Neural crest cell (in vitro differentiated cells): ENCODE measurements around the gene HDAC9. TPM values are rescaled to one million over a fixed set of nuclear protein-coding genes. Genes with fewer than 3 reads are reported as not detected.

Experiments used
- DNase-seq: peaks from one replicate; pipeline ENCODE4 v3.0.0; 2021; ENCODE audit warnings: low read depth, mixed read lengths, low spot score
- H3K27ac Mint-ChIP-seq: one replicate; pipeline ENCODE4 v1.8.0; 2021; ENCODE audit warnings: mild to moderate bottlenecking, mixed read lengths; ENCODE audit not compliant: unreplicated experiment
- H3K27me3 Mint-ChIP-seq: 2 replicates; pipeline ENCODE4 v1.8.0; 2021; ENCODE audit warnings: low read depth, mild to moderate bottlenecking, mixed read lengths
- H3K36me3 Mint-ChIP-seq: 2 replicates; pipeline ENCODE4 v1.8.0; 2021; ENCODE audit warnings: low read depth, mild to moderate bottlenecking, mixed read lengths
- H3K4me1 Mint-ChIP-seq: 2 replicates; pipeline ENCODE4 v1.8.0; 2021; ENCODE audit warnings: mixed read lengths
- H3K4me3 Mint-ChIP-seq: one replicate; pipeline ENCODE4 v1.8.0; 2021; ENCODE audit warnings: mild to moderate bottlenecking, mixed read lengths
- H3K9me3 Mint-ChIP-seq: 2 replicates; pipeline ENCODE4 v1.8.0; 2021; ENCODE audit warnings: mixed read lengths
- CTCF ChIP-seq: fragments of 200-600 bp; sonication (generic); conservative IDR thresholded peaks from 2 replicates; pipeline ENCODE4 v1.5.0; 2021; ENCODE audit warnings: antibody characterized with exemption, mild to moderate bottlenecking
- total RNA-seq: library from RNA; stranded (reverse); gene quantifications from 2 replicates; pipeline ENCODE4 v1.2.1, GENCODE V29; 2021

Gene HDAC9
- total RNA-seq, 1 donor from 2014 or later = 32.3 TPM

DNA sequence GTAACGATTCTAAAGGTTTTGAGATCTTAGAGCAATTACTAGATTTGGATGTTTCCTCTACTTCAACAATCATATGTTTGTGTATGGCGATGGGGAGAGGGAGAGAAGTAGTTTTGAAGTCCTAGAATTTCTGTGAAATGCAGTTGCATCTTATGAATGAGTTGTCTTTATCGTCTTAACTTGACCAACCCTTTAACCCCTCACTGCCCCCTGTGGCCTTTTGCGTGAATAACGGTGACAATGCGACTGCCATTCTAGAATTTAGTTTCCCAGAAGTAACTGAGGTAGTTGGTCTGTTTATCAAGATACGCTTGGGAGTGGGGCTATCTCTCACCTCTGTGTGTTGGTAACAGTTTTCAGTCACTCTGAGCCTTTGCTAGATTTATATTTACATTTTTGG, 204.6 kb downstream of the HDAC9 start:
- H3K4me3 Mint-ChIP-seq = no peak overlapping the region
- H3K27ac Mint-ChIP-seq = no peak overlapping the region
- peaks cover 2% of the 10 kb centered on the region for H3K9me3 Mint-ChIP-seq
- TF ChIP-seq CTCF = peak; percentile 30
- peaks cover 51% of the 10 kb centered on the region for H3K4me1 Mint-ChIP-seq
- DNase-seq = no peak
- H3K36me3 Mint-ChIP-seq = peaks cover 3% of the 10 kb centered on the region
- no peaks in the 10 kb centered on the region for H3K27me3 Mint-ChIP-seq

- no peak for DNase-seq
- H3K9me3 Mint-ChIP-seq = peaks cover 5% of the 10 kb centered on the region
- H3K27ac Mint-ChIP-seq = peak overlapping the region; percentile 55
- no peaks in the 10 kb centered on the region for H3K27me3 Mint-ChIP-seq
- H3K36me3 Mint-ChIP-seq = no peaks in the 10 kb centered on the region
- peaks cover 58% of the 10 kb centered on the region for H3K4me1 Mint-ChIP-seq
- TF ChIP-seq CTCF = no peak
- no peak overlapping the region for H3K4me3 Mint-ChIP-seq
Measured at GRCh38 chr7:18702071-18702829, 206.7 kb downstream of the HDAC9 start.

DNA sequence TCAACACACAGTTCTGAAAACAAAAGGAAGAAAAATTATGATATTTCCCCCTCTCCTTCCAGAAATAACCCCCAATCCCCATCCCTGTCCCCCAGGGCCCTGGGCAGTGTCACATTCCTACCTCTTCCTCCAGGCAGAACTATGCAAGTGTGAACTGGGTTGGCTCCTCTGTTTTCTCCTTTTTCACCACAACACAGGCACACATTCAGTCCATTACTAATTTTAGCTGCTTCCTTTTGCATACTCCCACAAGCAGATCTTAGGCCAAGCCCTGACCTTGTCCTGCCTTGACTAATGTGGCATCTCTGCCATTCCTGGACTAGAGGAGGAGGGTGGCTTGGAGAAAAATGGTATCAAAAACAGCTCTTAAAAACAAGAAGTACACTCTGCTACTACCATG, 208.1 kb downstream of the HDAC9 start:
- H3K4me3 Mint-ChIP-seq = peak overlapping the region; percentile 14
- peaks cover 57% of the 10 kb centered on the region for H3K4me1 Mint-ChIP-seq
- H3K27ac Mint-ChIP-seq = peak overlapping the region; percentile 38
- DNase-seq = no peak
- H3K27me3 Mint-ChIP-seq = no peaks in the 10 kb centered on the region
- TF ChIP-seq CTCF = no peak
- H3K9me3 Mint-ChIP-seq = peaks cover 5% of the 10 kb centered on the region
- H3K36me3 Mint-ChIP-seq = no peaks in the 10 kb centered on the region

- Mint-ChIP-seq H3K4me3 (no peak overlapping the region), H3K27me3 (no peaks in the 10 kb centered on the region), H3K27ac (no peak overlapping the region), H3K36me3 (no peaks in the 10 kb centered on the region), H3K9me3 (peaks cover 2% of the 10 kb centered on the region), H3K4me1 (peaks cover 42% of the 10 kb centered on the region)
- no peak for DNase-seq
- TF ChIP-seq CTCF = no peak
Measured at GRCh38 chr7:18706670-18707069, 211.1 kb downstream of the HDAC9 start.

- Mint-ChIP-seq H3K4me1 (peaks cover 36% of the 10 kb centered on the region), H3K27me3 (no peaks in the 10 kb centered on the region), H3K4me3 (no peak overlapping the region), H3K36me3 (no peaks in the 10 kb centered on the region), H3K9me3 (peaks cover 2% of the 10 kb centered on the region), H3K27ac (no peak overlapping the region)
- DNase-seq = no peak
- no peak for TF ChIP-seq CTCF
Measured at GRCh38 chr7:18708204-18708603, 212.7 kb downstream of the HDAC9 start.
